SK-N-SH treated with all-trans-retinoic acid at 6 μM for 48 hours (cell line): ENCODE results near the gene RAB39B.

Source experiments
- BACH2 ChIP-seq: fragments of 250-450 bp; sonication (Bioruptor Pico); IDR thresholded peaks from 2 replicates; pipeline ENCODE4 v1.9.0; 2021; ENCODE audit warnings: mild to moderate bottlenecking, borderline replicate concordance
- CREB5 ChIP-seq: fragments of 250-450 bp; sonication (Bioruptor Pico); IDR thresholded peaks from 2 replicates; pipeline ENCODE4 v1.5.1; 2020; ENCODE audit warnings: low read depth, mild to moderate bottlenecking, moderate library complexity
- GLIS3 ChIP-seq: fragments of 250-450 bp; sonication (Bioruptor Pico); IDR thresholded peaks from 2 replicates; pipeline ENCODE4 v1.5.0; 2020; ENCODE audit warnings: mild to moderate bottlenecking, moderate library complexity
- PATZ1 ChIP-seq: fragments of 250-450 bp; sonication (Bioruptor Pico); IDR thresholded peaks from 2 replicates; pipeline ENCODE4 v1.8.0; 2020; ENCODE audit warnings: mild to moderate bottlenecking, moderate library complexity, borderline replicate concordance
- POU6F1 ChIP-seq: fragments of 250-450 bp; sonication (Bioruptor Pico); IDR thresholded peaks from 2 replicates; pipeline ENCODE4 v1.8.0; 2021; ENCODE audit warnings: low read depth, mild to moderate bottlenecking, moderate library complexity, borderline replicate concordance
- RARB ChIP-seq: fragments of 250-450 bp; sonication (Bioruptor Pico); IDR thresholded peaks from 2 replicates; pipeline ENCODE4 v1.8.0; 2021; ENCODE audit warnings: mild to moderate bottlenecking, moderate library complexity
- TCF4 ChIP-seq: fragments of 250-450 bp; sonication (Bioruptor Pico); IDR thresholded peaks from 2 replicates; pipeline ENCODE4 v1.8.0; 2021; ENCODE audit warnings: mild to moderate bottlenecking, moderate library complexity, borderline replicate concordance
- TOX ChIP-seq: fragments of 250-450 bp; sonication (Bioruptor Pico); IDR thresholded peaks from 2 replicates; pipeline ENCODE4 v1.8.0; 2021; ENCODE audit warnings: mild to moderate bottlenecking, moderate library complexity, borderline replicate concordance
- ZC3H10 ChIP-seq: fragments of 250-450 bp; sonication (Bioruptor Pico); IDR thresholded peaks from 2 replicates; pipeline ENCODE4 v1.5.1; 2021; ENCODE audit warnings: mild to moderate bottlenecking, moderate library complexity
- ZFP3 ChIP-seq: fragments of 250-450 bp; sonication (Bioruptor Pico); IDR thresholded peaks from 2 replicates; pipeline ENCODE4 v1.5.0; 2020; ENCODE audit warnings: mild to moderate bottlenecking, moderate library complexity
- ZNF565 ChIP-seq: fragments of 450-650 bp; formaldehyde crosslinking; conservative IDR thresholded peaks from 2 replicates; pipeline ENCODE4 v1.5.0; 2020; ENCODE audit warnings: low read depth, mild to moderate bottlenecking, moderate library complexity

GRCh38 chrX:155215443-155216178, 48.7 kb downstream of the RAB39B start:
- no peak for TF ChIP-seq GLIS3 (CRISPR knock-in tag)
- TF ChIP-seq RARB (CRISPR knock-in tag), result no peak
- no peak for TF ChIP-seq ZNF565 (CRISPR knock-in tag)
- no peak for TF ChIP-seq ZC3H10 (CRISPR knock-in tag)
- no peak for TF ChIP-seq ZFP3 (CRISPR knock-in tag)
- no peak for TF ChIP-seq TCF4 (CRISPR knock-in tag)
- TF ChIP-seq PATZ1 (CRISPR knock-in tag), result no peak
- no peak for TF ChIP-seq BACH2
- TF ChIP-seq POU6F1 (CRISPR knock-in tag), result no peak
- no peak for TF ChIP-seq CREB5 (CRISPR knock-in tag)
- TF ChIP-seq TOX (CRISPR knock-in tag), result no peak
